ENCODE data around the gene NR3C2. TPM values are rescaled to one million over a fixed set of nuclear protein-coding genes. Genes with fewer than 3 reads are reported as not detected.

NR3C2 gene
- total RNA-seq, 1 donor from 2014 or later, result 42.3 TPM

DNA sequence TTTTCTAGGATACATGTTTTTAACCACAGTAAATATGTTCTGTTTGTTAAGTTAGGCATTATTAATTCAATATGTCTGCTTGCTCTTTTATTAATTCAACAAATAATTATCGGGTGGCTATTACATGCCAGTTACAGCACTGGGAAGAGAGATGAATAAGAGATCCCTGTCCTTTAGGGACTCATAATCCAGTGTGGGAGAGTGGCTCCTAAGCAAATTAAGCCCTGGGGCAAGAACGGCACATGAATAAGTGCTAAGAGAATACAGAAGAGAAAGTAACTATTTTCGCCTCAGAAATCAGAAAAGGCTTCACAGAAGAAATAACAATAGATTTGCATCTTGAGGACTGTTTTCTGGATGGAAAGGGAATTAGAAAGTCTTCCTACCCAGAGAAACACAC, 236.7 kb downstream of the NR3C2 start:
- Histone ChIP-seq H3K4me1 (peaks cover 0 to 2% of the 10 kb centered on the region in 2 donors), H3K27me3 (no peaks in the 10 kb centered on the region), H3K9me3 (no peaks in the 10 kb centered on the region), H3K4me3 (no peak overlapping the region), H3K36me3 (no peaks in the 10 kb centered on the region), H3K27ac (no peak overlapping the region)
- TF ChIP-seq CTCF (IDR thresholded peaks at IDR 0.05), result no peak
- intact Hi-C loops (cut with DNase I), result no loop called here
- no peak for DNase-seq (ENCODE audit: low spot score in 2 of 2)

DNA sequence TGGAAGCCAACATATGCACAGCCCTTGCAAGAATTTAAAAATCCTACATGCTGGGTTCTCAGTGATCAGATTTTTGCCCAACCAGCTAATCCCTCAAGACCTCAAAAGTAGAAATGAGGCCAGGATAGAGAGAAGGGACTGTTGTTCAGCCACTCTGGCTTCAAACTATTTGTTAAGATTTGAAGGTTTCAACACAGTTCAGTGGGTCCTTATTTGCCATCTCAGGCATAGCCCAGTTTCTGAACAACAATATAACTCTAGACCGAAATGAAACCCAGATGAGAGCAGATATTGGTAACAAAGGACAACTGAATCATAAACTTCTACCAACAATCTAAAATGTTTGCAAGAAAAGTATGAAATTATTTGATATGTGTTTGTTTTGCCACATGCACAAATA, 237.3 kb downstream of the NR3C2 start:
- TF ChIP-seq CTCF (IDR thresholded peaks at IDR 0.05), result no peak
- H3K27me3 ChIP-seq, result no peaks in the 10 kb centered on the region
- no peak overlapping the region for H3K27ac ChIP-seq
- peaks cover 0 to 2% of the 10 kb centered on the region in 2 donors for H3K4me1 ChIP-seq
- intact Hi-C loops (cut with DNase I), result no loop called here
- no peaks in the 10 kb centered on the region for H3K36me3 ChIP-seq
- H3K4me3 ChIP-seq, result no peak overlapping the region
- no peaks in the 10 kb centered on the region for H3K9me3 ChIP-seq
- no peak for DNase-seq (ENCODE audit: low spot score in 2 of 2)

GRCh38 chr4:148204171-148204570, 238.0 kb downstream of the NR3C2 start:
- intact Hi-C loops (cut with DNase I), result no loop called here

GRCh38 chr4:148203056-148203898, 238.9 kb downstream of the NR3C2 start:
- H3K27me3 ChIP-seq, result no peaks in the 10 kb centered on the region
- intact Hi-C loops (cut with DNase I), result no loop called here
- no peak overlapping the region for H3K27ac ChIP-seq
- no peaks in the 10 kb centered on the region for H3K9me3 ChIP-seq
- DNase-seq (ENCODE audit: low spot score in 2 of 2), result no peak
- no peaks in the 10 kb centered on the region for H3K36me3 ChIP-seq
- H3K4me1 ChIP-seq, result peaks cover 0 to 2% of the 10 kb centered on the region in 2 donors
- H3K4me3 ChIP-seq, result peak overlapping the region in 1 of 2 donors; percentile 49
- no peak for TF ChIP-seq CTCF (IDR thresholded peaks at IDR 0.05)

More at GRCh38 chr4:148204171-148204570, 238.0 kb downstream of the NR3C2 start:
- H3K27ac ChIP-seq, result no peak overlapping the region
- no peak overlapping the region for H3K4me3 ChIP-seq
- H3K27me3 ChIP-seq, result no peaks in the 10 kb centered on the region
- H3K36me3 ChIP-seq, result no peaks in the 10 kb centered on the region
- peaks cover 0 to 2% of the 10 kb centered on the region in 2 donors for H3K4me1 ChIP-seq
- no peaks in the 10 kb centered on the region for H3K9me3 ChIP-seq
- no peak for TF ChIP-seq CTCF (IDR thresholded peaks at IDR 0.05)
- no peak for DNase-seq (ENCODE audit: low spot score in 2 of 2)

GRCh38 chr4:148200960-148201359, 241.3 kb downstream of the NR3C2 start:
- no peak for DNase-seq (ENCODE audit: low spot score in 2 of 2)
- Histone ChIP-seq H3K27ac (no peak overlapping the region), H3K4me3 (no peak overlapping the region), H3K9me3 (no peaks in the 10 kb centered on the region), H3K27me3 (no peaks in the 10 kb centered on the region), H3K4me1 (peaks cover 0 to 2% of the 10 kb centered on the region in 2 donors), H3K36me3 (no peaks in the 10 kb centered on the region)
- no peak for TF ChIP-seq CTCF (IDR thresholded peaks at IDR 0.05)
- intact Hi-C loops (cut with DNase I), result no loop called here

All from ascending aorta (tissue), 2 donors.